ENCODE data around the gene BLMH.

Gene BLMH

GRCh38 chr17:30243568-30243967 lies 48.2 kb downstream of the BLMH start:
- no peak overlapping the region for H3K9ac ChIP-seq (ENCODE audit: low read depth, low read length)
- H3K9me3 ChIP-seq (ENCODE audit: control insufficient read depth, insufficient read depth, low read length), result no peaks in the 10 kb centered on the region
- no peak overlapping the region for H3K4me3 ChIP-seq (ENCODE audit: low read depth, low read length)

DNA sequence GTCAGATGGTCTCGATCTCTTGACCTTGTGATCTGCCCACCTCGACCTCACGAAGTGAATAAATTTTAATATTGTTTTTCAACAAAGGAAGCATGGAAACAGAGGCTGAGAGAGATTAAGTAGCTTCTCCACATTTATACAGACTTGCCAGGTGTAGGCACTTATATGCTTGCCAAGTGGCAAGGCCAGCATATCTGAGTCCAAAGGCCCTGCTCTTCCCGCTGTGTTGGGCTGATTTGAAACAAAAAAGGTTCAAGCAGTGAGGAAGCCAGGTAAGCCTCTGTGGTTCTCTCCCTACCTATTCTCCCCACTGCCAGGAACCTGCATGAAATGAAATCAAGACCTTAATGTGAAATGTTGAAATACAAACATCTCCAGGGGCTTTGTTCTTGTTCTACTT lies 48.7 kb downstream of the BLMH start:
- Histone ChIP-seq H3K9me3 (ENCODE audit: control insufficient read depth, insufficient read depth, low read length) (no peaks in the 10 kb centered on the region), H3K4me3 (ENCODE audit: low read depth, low read length) (no peak overlapping the region), H3K4me1 (ENCODE audit: control insufficient read depth, insufficient read depth, low read length) (no peaks in the 10 kb centered on the region), H3K9ac (ENCODE audit: low read depth, low read length) (no peak overlapping the region), H3K27me3 (ENCODE audit: control insufficient read depth, insufficient read depth, low read length) (peaks cover 12% of the 10 kb centered on the region), H3K36me3 (ENCODE audit: control insufficient read depth, insufficient read depth, low read length) (no peaks in the 10 kb centered on the region)

More at GRCh38 chr17:30243568-30243967, 48.2 kb downstream of the BLMH start:
- H3K27me3 ChIP-seq (ENCODE audit: control insufficient read depth, insufficient read depth, low read length), result peaks cover 7% of the 10 kb centered on the region
- no peaks in the 10 kb centered on the region for H3K4me1 ChIP-seq (ENCODE audit: control insufficient read depth, insufficient read depth, low read length)
- no peaks in the 10 kb centered on the region for H3K36me3 ChIP-seq (ENCODE audit: control insufficient read depth, insufficient read depth, low read length)

GRCh38 chr17:30241051-30241450 lies 50.7 kb downstream of the BLMH start:
- no peaks in the 10 kb centered on the region for H3K9me3 ChIP-seq (ENCODE audit: control insufficient read depth, insufficient read depth, low read length)
- H3K36me3 ChIP-seq (ENCODE audit: control insufficient read depth, insufficient read depth, low read length), result no peaks in the 10 kb centered on the region
- H3K4me1 ChIP-seq (ENCODE audit: control insufficient read depth, insufficient read depth, low read length), result peaks cover 3% of the 10 kb centered on the region
- no peak overlapping the region for H3K4me3 ChIP-seq (ENCODE audit: low read depth, low read length)
- H3K27me3 ChIP-seq (ENCODE audit: control insufficient read depth, insufficient read depth, low read length), result peaks cover 28% of the 10 kb centered on the region
- no peak overlapping the region for H3K9ac ChIP-seq (ENCODE audit: low read depth, low read length)

DNA sequence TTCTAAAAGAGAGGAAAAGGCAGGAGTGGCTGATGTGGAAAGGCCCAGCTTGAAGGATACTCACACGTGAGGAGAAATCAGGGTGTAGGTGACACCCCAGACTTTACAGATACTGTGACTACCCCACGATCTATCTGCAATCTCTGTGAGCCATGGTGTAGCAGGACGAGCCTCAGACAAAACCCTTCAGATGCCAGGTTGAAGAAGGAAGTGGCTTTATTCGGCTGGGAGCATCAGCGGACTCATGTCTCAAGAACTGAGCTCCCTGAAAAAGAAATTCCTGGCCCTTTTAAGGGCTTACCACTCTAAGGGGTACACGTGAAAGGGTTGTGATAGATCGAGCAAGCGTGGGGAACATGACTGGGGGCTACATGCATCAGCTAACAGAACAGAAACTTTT lies 51.6 kb downstream of the BLMH start:
- Histone ChIP-seq H3K36me3 (ENCODE audit: control insufficient read depth, insufficient read depth, low read length) (no peaks in the 10 kb centered on the region), H3K4me1 (ENCODE audit: control insufficient read depth, insufficient read depth, low read length) (peaks cover 3% of the 10 kb centered on the region), H3K9ac (ENCODE audit: low read depth, low read length) (no peak overlapping the region), H3K4me3 (ENCODE audit: low read depth, low read length) (no peak overlapping the region), H3K27me3 (ENCODE audit: control insufficient read depth, insufficient read depth, low read length) (peaks cover 37% of the 10 kb centered on the region), H3K9me3 (ENCODE audit: control insufficient read depth, insufficient read depth, low read length) (no peaks in the 10 kb centered on the region)

DNA sequence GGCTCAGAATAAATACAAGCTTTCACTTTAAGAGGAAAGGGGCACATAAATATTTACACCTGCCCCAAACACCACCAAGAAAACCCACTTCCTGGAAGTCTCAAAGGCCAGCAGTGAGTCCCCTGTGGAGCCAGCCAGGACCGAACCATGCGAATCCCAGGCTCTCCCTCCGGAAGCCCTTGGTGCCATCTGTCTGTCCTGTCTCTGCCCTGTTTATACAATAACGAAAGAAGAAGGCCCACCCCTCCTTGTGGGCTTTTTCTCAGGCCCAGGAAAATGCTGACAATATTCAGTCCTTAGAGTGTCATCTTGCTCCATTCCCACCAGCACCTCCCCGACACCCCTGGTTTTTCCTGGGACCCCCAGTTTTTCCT lies 52.7 kb downstream of the BLMH start:
- Histone ChIP-seq H3K9ac (ENCODE audit: low read depth, low read length) (no peak overlapping the region), H3K4me1 (ENCODE audit: control insufficient read depth, insufficient read depth, low read length) (peaks cover 3% of the 10 kb centered on the region), H3K27me3 (ENCODE audit: control insufficient read depth, insufficient read depth, low read length) (peaks cover 48% of the 10 kb centered on the region), H3K9me3 (ENCODE audit: control insufficient read depth, insufficient read depth, low read length) (no peaks in the 10 kb centered on the region), H3K36me3 (ENCODE audit: control insufficient read depth, insufficient read depth, low read length) (no peaks in the 10 kb centered on the region), H3K4me3 (ENCODE audit: low read depth, low read length) (peak overlapping the region; percentile 63)

GRCh38 chr17:30238387-30239088 lies 53.2 kb downstream of the BLMH start:
- Histone ChIP-seq H3K4me3 (ENCODE audit: low read depth, low read length) (peak overlapping the region; percentile 63), H3K27me3 (ENCODE audit: control insufficient read depth, insufficient read depth, low read length) (peaks cover 53% of the 10 kb centered on the region), H3K9me3 (ENCODE audit: control insufficient read depth, insufficient read depth, low read length) (no peaks in the 10 kb centered on the region), H3K36me3 (ENCODE audit: control insufficient read depth, insufficient read depth, low read length) (no peaks in the 10 kb centered on the region), H3K4me1 (ENCODE audit: control insufficient read depth, insufficient read depth, low read length) (peaks cover 3% of the 10 kb centered on the region), H3K9ac (ENCODE audit: low read depth, low read length) (peak overlapping the region; percentile 37)

DNA sequence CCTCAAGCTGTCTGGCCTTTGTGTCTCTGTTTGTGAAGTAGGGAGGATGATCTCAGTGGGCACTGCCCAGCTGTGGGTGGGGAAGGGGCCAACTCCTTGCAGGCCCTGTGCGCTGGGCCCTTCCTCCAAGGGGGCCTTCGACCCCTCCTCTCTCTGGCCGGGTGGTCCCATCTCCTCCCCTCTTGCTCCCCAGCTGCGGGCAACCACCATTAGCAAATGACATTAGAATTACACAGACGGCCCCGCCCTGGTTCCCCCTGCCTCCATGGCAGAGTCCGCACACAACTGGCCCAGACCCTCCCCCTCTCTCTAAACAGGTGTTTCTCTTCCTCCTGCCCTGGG lies 53.8 kb downstream of the BLMH start:
- Histone ChIP-seq H3K9ac (ENCODE audit: low read depth, low read length) (no peak overlapping the region), H3K4me3 (ENCODE audit: low read depth, low read length) (peak overlapping the region; percentile 63), H3K4me1 (ENCODE audit: control insufficient read depth, insufficient read depth, low read length) (peaks cover 3% of the 10 kb centered on the region), H3K36me3 (ENCODE audit: control insufficient read depth, insufficient read depth, low read length) (no peaks in the 10 kb centered on the region), H3K9me3 (ENCODE audit: control insufficient read depth, insufficient read depth, low read length) (no peaks in the 10 kb centered on the region), H3K27me3 (ENCODE audit: control insufficient read depth, insufficient read depth, low read length) (peaks cover 59% of the 10 kb centered on the region)

GRCh38 chr17:30237296-30238002 lies 54.3 kb downstream of the BLMH start:
- peak overlapping the region; percentile 63 for H3K4me3 ChIP-seq (ENCODE audit: low read depth, low read length)
- H3K4me1 ChIP-seq (ENCODE audit: control insufficient read depth, insufficient read depth, low read length), result peaks cover 3% of the 10 kb centered on the region
- no peaks in the 10 kb centered on the region for H3K9me3 ChIP-seq (ENCODE audit: control insufficient read depth, insufficient read depth, low read length)
- no peaks in the 10 kb centered on the region for H3K36me3 ChIP-seq (ENCODE audit: control insufficient read depth, insufficient read depth, low read length)
- H3K27me3 ChIP-seq (ENCODE audit: control insufficient read depth, insufficient read depth, low read length), result peaks cover 63% of the 10 kb centered on the region
- no peak overlapping the region for H3K9ac ChIP-seq (ENCODE audit: low read depth, low read length)

DNA sequence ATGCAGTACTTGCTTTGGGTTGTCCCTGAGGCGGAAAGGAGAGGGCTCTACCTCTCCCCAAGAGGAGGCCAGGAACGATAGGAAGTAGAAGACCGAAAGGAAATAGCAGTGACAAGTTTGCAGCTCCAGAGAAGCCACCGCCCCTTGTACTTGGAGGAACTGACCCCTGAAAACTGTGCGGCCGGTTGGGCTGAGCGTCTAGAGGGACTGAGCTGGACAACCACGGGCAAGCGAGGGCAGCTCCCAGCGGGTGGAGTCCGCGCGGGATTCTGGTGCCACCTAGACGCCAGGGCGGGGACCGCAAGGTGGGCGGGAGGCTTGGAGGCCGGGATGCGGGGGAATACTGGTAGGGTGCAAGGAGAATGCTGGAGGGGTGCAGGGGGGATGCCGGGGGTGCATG lies 55.0 kb downstream of the BLMH start:
- Histone ChIP-seq H3K27me3 (ENCODE audit: control insufficient read depth, insufficient read depth, low read length) (peaks cover 68% of the 10 kb centered on the region), H3K9me3 (ENCODE audit: control insufficient read depth, insufficient read depth, low read length) (no peaks in the 10 kb centered on the region), H3K4me3 (ENCODE audit: low read depth, low read length) (peak overlapping the region; percentile 38), H3K4me1 (ENCODE audit: control insufficient read depth, insufficient read depth, low read length) (peaks cover 3% of the 10 kb centered on the region), H3K9ac (ENCODE audit: low read depth, low read length) (no peak overlapping the region), H3K36me3 (ENCODE audit: control insufficient read depth, insufficient read depth, low read length) (no peaks in the 10 kb centered on the region)

DNA sequence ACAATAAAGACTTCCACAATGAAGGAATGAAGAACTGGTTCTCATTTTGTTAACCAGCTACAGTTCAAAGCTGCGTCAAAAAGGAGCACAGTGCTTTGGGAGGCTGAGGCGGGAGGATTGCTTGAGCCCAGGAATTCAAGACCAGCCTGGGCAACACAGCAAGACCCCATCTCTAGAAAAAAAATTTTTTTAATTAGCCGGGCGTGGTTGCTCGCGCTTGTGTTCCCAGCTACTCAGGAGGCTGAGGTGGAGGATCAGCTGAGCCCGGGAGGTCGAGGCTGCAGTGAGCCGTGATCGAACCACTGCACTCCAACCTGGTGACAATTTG lies 55.5 kb downstream of the BLMH start:
- H3K9me3 ChIP-seq (ENCODE audit: control insufficient read depth, insufficient read depth, low read length), result no peaks in the 10 kb centered on the region
- H3K36me3 ChIP-seq (ENCODE audit: control insufficient read depth, insufficient read depth, low read length), result no peaks in the 10 kb centered on the region
- no peak overlapping the region for H3K9ac ChIP-seq (ENCODE audit: low read depth, low read length)
- peaks cover 3% of the 10 kb centered on the region for H3K4me1 ChIP-seq (ENCODE audit: control insufficient read depth, insufficient read depth, low read length)
- H3K27me3 ChIP-seq (ENCODE audit: control insufficient read depth, insufficient read depth, low read length), result peaks cover 68% of the 10 kb centered on the region
- peak overlapping the region; percentile 61 for H3K4me3 ChIP-seq (ENCODE audit: low read depth, low read length)

GRCh38 chr17:30235386-30236296 lies 56.1 kb downstream of the BLMH start, which contains the start of gene SLC6A4:
SLC6A4 (minus strand) TSS chr17:30235697; CDS start chr17:30221958, 13,739 bp downstream.
- peaks cover 68% of the 10 kb centered on the region for H3K27me3 ChIP-seq (ENCODE audit: control insufficient read depth, insufficient read depth, low read length)

More at GRCh38 chr17:30235386-30236296, 56.1 kb downstream of the BLMH start, which contains the start of gene SLC6A4:
- H3K9me3 ChIP-seq (ENCODE audit: control insufficient read depth, insufficient read depth, low read length), result no peaks in the 10 kb centered on the region
- no peak within 1 kb of the TSS for H3K9ac ChIP-seq (ENCODE audit: low read depth, low read length)
- H3K36me3 ChIP-seq (ENCODE audit: control insufficient read depth, insufficient read depth, low read length), result no peaks in the 10 kb centered on the region
- H3K4me1 ChIP-seq (ENCODE audit: control insufficient read depth, insufficient read depth, low read length), result peaks cover 3% of the 10 kb centered on the region
- H3K4me3 ChIP-seq (ENCODE audit: low read depth, low read length), result peak within 1 kb of the TSS; percentile 61
